GM23338 (cell line): ENCODE results near the gene MYG1. TPM values are rescaled to one million over a fixed set of nuclear protein-coding genes. Genes with fewer than 3 reads are reported as not detected.

Experiments used
- ATAC-seq: fragments of 200-7000 bp; cut with Tn5 transposase; 3 replicates; pipeline ENCODE4 v1.9.1; 2020
- DNase-seq: peaks from one replicate; pipeline ENCODE4 v3.0.0-alpha.2; 2015; ENCODE audit warnings: low spot score
- H2AFZ ChIP-seq: fragments of 200-600 bp; sonication (generic); 2 replicates; pipeline ENCODE4 v1.8.0; 2016; ENCODE audit warnings: antibody characterized with exemption, mild to moderate bottlenecking, moderate library complexity
- H3F3A ChIP-seq: fragments of 200-600 bp; sonication (generic); replicated peaks from 2 replicates; pipeline ENCODE4 v1.8.0; 2017; ENCODE audit warnings: antibody characterized with exemption, mixed run types, low read depth
- H3K27ac ChIP-seq: fragments of 200-600 bp; sonication (generic); 2 replicates; pipeline ENCODE4 v1.6.1; 2016; ENCODE audit warnings: low read depth
- H3K27me3 ChIP-seq: fragments of 200-600 bp; sonication (generic); 2 replicates; pipeline ENCODE4 v1.8.0; 2016; ENCODE audit warnings: mild to moderate bottlenecking, mixed run types, moderate library complexity; ENCODE audit not compliant: insufficient read depth
- H3K36me3 ChIP-seq: fragments of 200-600 bp; sonication (generic); 2 replicates; pipeline ENCODE4 v1.8.0; 2016; ENCODE audit warnings: mild to moderate bottlenecking; ENCODE audit not compliant: insufficient read depth
- H3K4me1 ChIP-seq: fragments of 200-600 bp; sonication (generic); 2 replicates; pipeline ENCODE4 v1.8.0; 2016; ENCODE audit warnings: mild to moderate bottlenecking, moderate library complexity; ENCODE audit not compliant: insufficient read depth
- H3K4me2 ChIP-seq: fragments of 200-600 bp; sonication (generic); 2 replicates; pipeline ENCODE4 v1.7.1; 2017; ENCODE audit warnings: mixed run types
- H3K4me3 ChIP-seq: fragments of 200-600 bp; sonication (generic); 2 replicates; pipeline ENCODE4 v1.6.1; 2016; ENCODE audit warnings: mixed run types
- H3K79me2 ChIP-seq: fragments of 200-600 bp; sonication (generic); replicated peaks from 2 replicates; pipeline ENCODE4 v1.8.0; 2017; ENCODE audit warnings: mild to moderate bottlenecking; ENCODE audit not compliant: insufficient read depth
- H3K9me2 ChIP-seq: fragments of 200-600 bp; sonication (generic); 2 replicates; pipeline ENCODE4 v1.8.0; 2017; ENCODE audit not compliant: insufficient read depth
- H4K20me1 ChIP-seq: fragments of 200-600 bp; sonication (generic); replicated peaks from 2 replicates; pipeline ENCODE4 v1.8.0; 2017; ENCODE audit warnings: mild to moderate bottlenecking; ENCODE audit not compliant: insufficient read depth
- H3K27ac Mint-ChIP-seq: 2 replicates; pipeline ENCODE4 v1.8.0; 2020; ENCODE audit warnings: inconsistent platforms, mild to moderate bottlenecking, moderate library complexity, mixed read lengths
- H3K27me3 Mint-ChIP-seq: 3 replicates; pipeline ENCODE4 v1.8.0; 2022; ENCODE audit warnings: low read depth, mild to moderate bottlenecking, moderate library complexity, mixed read lengths, inconsistent platforms; ENCODE audit not compliant: insufficient read depth, poor library complexity
- H3K36me3 Mint-ChIP-seq: 3 replicates; pipeline ENCODE4 v1.8.0; 2021; ENCODE audit warnings: low read depth, mild to moderate bottlenecking, inconsistent platforms, moderate library complexity, mixed read lengths
- H3K4me1 Mint-ChIP-seq: 3 replicates; pipeline ENCODE4 v1.8.0; 2020; ENCODE audit warnings: mild to moderate bottlenecking, inconsistent platforms, mixed read lengths
- H3K4me3 Mint-ChIP-seq: 3 replicates; pipeline ENCODE4 v1.8.0; 2021; ENCODE audit warnings: moderate library complexity, mild to moderate bottlenecking, inconsistent platforms, mixed read lengths
- H3K9me3 Mint-ChIP-seq: 3 replicates; pipeline ENCODE4 v1.8.0; 2020; ENCODE audit warnings: moderate library complexity, mild to moderate bottlenecking, inconsistent platforms, mixed read lengths
- CREB1 ChIP-seq: fragments of 250-450 bp; sonication (Bioruptor Pico); IDR thresholded peaks from 2 replicates; pipeline ENCODE4 v1.5.0; 2020; ENCODE audit warnings: low read depth, mild to moderate bottlenecking, moderate library complexity
- EZH2phosphoT487 ChIP-seq: fragments of 200-600 bp; sonication (generic); IDR thresholded peaks from one replicate; pipeline ENCODE4 v1.8.1; 2018; ENCODE audit warnings: antibody characterized with exemption; ENCODE audit not compliant: unreplicated experiment
- STAT1 ChIP-seq: IDR thresholded peaks from one replicate; pipeline ENCODE4 v1.6.1; 2016; ENCODE audit warnings: antibody characterized with exemption; ENCODE audit not compliant: unreplicated experiment
- ZNF331 ChIP-seq: fragments of 250-450 bp; sonication (Bioruptor Pico); IDR thresholded peaks from 2 replicates; pipeline ENCODE4 v1.5.0; 2020; ENCODE audit warnings: low read depth, mild to moderate bottlenecking, moderate library complexity
- ZNF462 ChIP-seq: fragments of 250-450 bp; sonication (Bioruptor Pico); IDR thresholded peaks from 2 replicates; pipeline ENCODE4 v1.5.0; 2020; ENCODE audit warnings: mild to moderate bottlenecking, moderate library complexity
- polyA plus RNA-seq: library from polyadenylated mRNA; unstranded; fragments of >200 nt; fragmentation: Nextera tagmentation; extraction: Ambion mirVana; gene quantifications from 2 replicates; pipeline ENCODE4 v1.2.1, GENCODE V29; 2016
- total RNA-seq: library from RNA; depleted of rRNA; stranded (reverse); fragments of >200 nt; shearing (Covaris generic); gene quantifications from 2 replicates; pipeline ENCODE4 v1.2.3, GENCODE V29; 2014
- TF ChIP-seq, protein P1 (sequence below), 2 experiments: fragments of 200-600 bp in 1 of 2; sonication (generic) in 1 of 2; conservative IDR thresholded peaks; 2 replicates each; pipeline versions ENCODE4 v1.5.1 to v1.6.1; 2016 to 2017; ENCODE audit warnings: antibody characterized with exemption in 2 of 2, low read depth in 2 of 2, mild to moderate bottlenecking in 2 of 2, moderate library complexity in 1 of 2

The MYG1 gene
- total and polyA plus RNA-seq, 2 experiments from 2014 or later, result 66.5 to 94.2 TPM

GRCh38 chr12:53346491-53346890 is 47.0 kb downstream of the MYG1 start (continued):
- TF ChIP-seq ZNF462 (CRISPR knock-in tag) (no peak), CREB1 (no peak), STAT1 (no peak), ZNF331 (no peak)
- TF ChIP-seq, protein P1, sequence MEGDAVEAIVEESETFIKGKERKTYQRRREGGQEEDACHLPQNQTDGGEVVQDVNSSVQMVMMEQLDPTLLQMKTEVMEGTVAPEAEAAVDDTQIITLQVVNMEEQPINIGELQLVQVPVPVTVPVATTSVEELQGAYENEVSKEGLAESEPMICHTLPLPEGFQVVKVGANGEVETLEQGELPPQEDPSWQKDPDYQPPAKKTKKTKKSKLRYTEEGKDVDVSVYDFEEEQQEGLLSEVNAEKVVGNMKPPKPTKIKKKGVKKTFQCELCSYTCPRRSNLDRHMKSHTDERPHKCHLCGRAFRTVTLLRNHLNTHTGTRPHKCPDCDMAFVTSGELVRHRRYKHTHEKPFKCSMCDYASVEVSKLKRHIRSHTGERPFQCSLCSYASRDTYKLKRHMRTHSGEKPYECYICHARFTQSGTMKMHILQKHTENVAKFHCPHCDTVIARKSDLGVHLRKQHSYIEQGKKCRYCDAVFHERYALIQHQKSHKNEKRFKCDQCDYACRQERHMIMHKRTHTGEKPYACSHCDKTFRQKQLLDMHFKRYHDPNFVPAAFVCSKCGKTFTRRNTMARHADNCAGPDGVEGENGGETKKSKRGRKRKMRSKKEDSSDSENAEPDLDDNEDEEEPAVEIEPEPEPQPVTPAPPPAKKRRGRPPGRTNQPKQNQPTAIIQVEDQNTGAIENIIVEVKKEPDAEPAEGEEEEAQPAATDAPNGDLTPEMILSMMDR (conservative IDR thresholded peaks at IDR 0.05; ENCODE audit: low read depth in 2 of 2), result no peak

- Histone ChIP-seq H3K9me2 (no peaks in the 10 kb centered on the region), H3K79me2 (no peaks in the 10 kb centered on the region), H3K4me1 (peaks cover 23% of the 10 kb centered on the region), H4K20me1 (no peaks in the 10 kb centered on the region), H3K36me3 (no peaks in the 10 kb centered on the region), H3K27me3 (peaks cover 33% of the 10 kb centered on the region), H3K4me2 (no peak overlapping the region), H2AFZ (no peak overlapping the region), H3F3A (0 out of 2 replicates have a peak, but pooled peaks cover 8% of the 10 kb centered on the region), H3K27ac (no peak overlapping the region), H3K4me3 (no peak overlapping the region)
- Mint-ChIP-seq H3K4me1 (peaks cover 14% of the 10 kb centered on the region; the same call in 2 of the 3 replicates), H3K27ac (no peak overlapping the region), H3K27me3 (peaks cover 14% of the 10 kb centered on the region), H3K36me3 (no peaks in the 10 kb centered on the region), H3K4me3 (no peak overlapping the region), H3K9me3 (peaks cover 4% of the 10 kb centered on the region; the same call in 1 of the 3 replicates)
- ATAC-seq (no peak), DNase-seq (no peak)
- no peak for TF ChIP-seq EZH2phosphoT487
- TF ChIP-seq ZNF462 (CRISPR knock-in tag), result no peak
Measured at GRCh38 chr12:53347905-53348304, 48.4 kb downstream of the MYG1 start.
